GM19452 (cell line): Measurements from ENCODE around the gene RBM3.
"Not testable (repeated sequence)": the region's sequence is repeated elsewhere in the genome, so short reads cannot be mapped to it uniquely, and the experiment has no call there.

Experiments
- ATAC-seq: cut with Tn5 transposase; IDR thresholded peaks from one replicate; pipeline ENCODE4 v1.9.1; 2021; ENCODE audit not compliant: unreplicated experiment

Gene RBM3

GRCh38 chrX:48574270-48575266 lies at the start of gene RBM3:
Gene RBM3 (plus strand): TSS chrX:48574484. CDS start chrX:48575181, 697 bp downstream.
- peak; percentile 73 for ATAC-seq

- ATAC-seq = not testable (repeated sequence)
Observed at GRCh38 chrX:48525853-48526252, 48.4 kb upstream of the RBM3 start.

- ATAC-seq = no peak
Observed at GRCh38 chrX:48530736-48531135, 43.5 kb upstream of the RBM3 start.

GRCh38 chrX:48531358-48531959 lies 42.8 kb upstream of the RBM3 start:
- no peak for ATAC-seq

GRCh38 chrX:48532161-48532560 lies 42.1 kb upstream of the RBM3 start:
- no peak for ATAC-seq

- no peak for ATAC-seq
Observed at GRCh38 chrX:48533165-48533564, 41.1 kb upstream of the RBM3 start.

GRCh38 chrX:48538641-48539344 lies 35.5 kb upstream of the RBM3 start:
- ATAC-seq = no peak

GRCh38 chrX:48539345-48540027 lies 34.8 kb upstream of the RBM3 start, which contains the start of gene TBC1D25:
Gene TBC1D25 (plus strand): TSS chrX:48539714. CDS start chrX:48539798, 84 bp downstream.
- ATAC-seq = peak; percentile 83

GRCh38 chrX:48540028-48540375 lies 34.3 kb upstream of the RBM3 start:
- peak; percentile 26 for ATAC-seq

GRCh38 chrX:48540480-48540879 lies 33.8 kb upstream of the RBM3 start:
- ATAC-seq = no peak

- ATAC-seq = no peak
Observed at GRCh38 chrX:48541140-48541814, 33.0 kb upstream of the RBM3 start.

- no peak for ATAC-seq
Observed at GRCh38 chrX:48548871-48549270, 25.4 kb upstream of the RBM3 start.

- ATAC-seq = not testable (repeated sequence)
Observed at GRCh38 chrX:48555731-48556325, 18.5 kb upstream of the RBM3 start.

GRCh38 chrX:48558271-48558670 lies 16.0 kb upstream of the RBM3 start:
- no peak for ATAC-seq

GRCh38 chrX:48559636-48560035 lies 14.6 kb upstream of the RBM3 start:
- no peak for ATAC-seq

- ATAC-seq = no peak
Observed at GRCh38 chrX:48560056-48560455, 14.2 kb upstream of the RBM3 start.

- no peak for ATAC-seq
Observed at GRCh38 chrX:48560681-48561080, 13.6 kb upstream of the RBM3 start.

- no peak for ATAC-seq
Observed at GRCh38 chrX:48569958-48570357, 4.3 kb upstream of the RBM3 start.

- ATAC-seq = no peak
Observed at GRCh38 chrX:48573690-48574269, 504 bp upstream of the RBM3 start.

- ATAC-seq = no peak
Observed at GRCh38 chrX:48575642-48576041, 1.4 kb downstream of the RBM3 start.
